Keratinocyte (primary cell): ENCODE data around the gene PCBP2. TPM values are rescaled to one million over a fixed set of nuclear protein-coding genes. Genes with fewer than 3 reads are reported as not detected.

ENCODE experiments used
- DNase-seq: peaks from one replicate; pipeline ENCODE4 v3.0.0-alpha.2; 2011; ENCODE audit warnings: low read depth, missing footprints, low spot score
- FAIRE-seq: peaks from 2 replicates; lab custom pipeline; 2011; peaks lifted over from hg19 to GRCh38; lab: Jason Lieb, UNC
- H2AFZ ChIP-seq: 2 replicates; pipeline ENCODE4 v1.6.0; 2012; ENCODE audit warnings: low read length, control low read depth, inconsistent platforms; ENCODE audit not compliant: control insufficient read depth
- H3K27ac ChIP-seq: 2 replicates; pipeline ENCODE4 v1.5.1; 2011; ENCODE audit warnings: low read length; ENCODE audit not compliant: control insufficient read depth, insufficient read depth
- H3K27me3 ChIP-seq: 3 replicates; pipeline ENCODE4 v1.6.0; 2011; ENCODE audit warnings: low read length; ENCODE audit not compliant: control insufficient read depth, insufficient read depth; ENCODE audit errors: extremely low read depth
- H3K36me3 ChIP-seq, 2 experiments: 2 replicates in 1 of 2; 3 replicates in 1 of 2; pipeline ENCODE4 v1.5.1; 2011; ENCODE audit warnings: low read length in 2 of 2, mild to moderate bottlenecking in 1 of 2; ENCODE audit not compliant: control insufficient read depth in 2 of 2, insufficient read depth in 2 of 2; ENCODE audit errors: extremely low read depth in 1 of 2
- H3K4me1 ChIP-seq: 3 replicates; pipeline ENCODE4 v1.5.1; 2011; ENCODE audit warnings: low read length; ENCODE audit not compliant: control insufficient read depth, insufficient read depth; ENCODE audit errors: extremely low read depth
- H3K4me2 ChIP-seq: 3 replicates; pipeline ENCODE4 v1.6.0; 2011; ENCODE audit warnings: low read depth, low read length; ENCODE audit not compliant: control insufficient read depth, insufficient read depth; ENCODE audit errors: extremely low read depth
- H3K4me3 ChIP-seq, 3 experiments: fragments of 200-600 bp in 1 of 3; sonication (generic) in 1 of 3; 2 replicates in 2 of 3; 3 replicates in 1 of 3; pipeline ENCODE4 v1.5.1; 2011 to 2016; ENCODE audit warnings: low read length in 3 of 3, mild to moderate bottlenecking in 3 of 3, control low read depth in 2 of 3, inconsistent platforms in 1 of 3, low read depth in 1 of 3, mixed read lengths in 1 of 3, mixed run types in 1 of 3, moderate library complexity in 1 of 3; ENCODE audit not compliant: control insufficient read depth in 2 of 3, insufficient read depth in 2 of 3; ENCODE audit errors: extremely low read depth in 1 of 3
- H3K79me2 ChIP-seq: 2 replicates; pipeline ENCODE4 v1.6.0; 2012; ENCODE audit warnings: low read length; ENCODE audit not compliant: control insufficient read depth, insufficient read depth
- H3K9ac ChIP-seq: 3 replicates; pipeline ENCODE4 v1.6.0; 2011; ENCODE audit warnings: low read length; ENCODE audit not compliant: control insufficient read depth, insufficient read depth; ENCODE audit errors: extremely low read depth
- H3K9me1 ChIP-seq: 3 replicates; pipeline ENCODE4 v1.6.0; 2011; ENCODE audit warnings: low read length; ENCODE audit not compliant: control insufficient read depth, insufficient read depth; ENCODE audit errors: extremely low read depth
- H3K9me3 ChIP-seq: 2 replicates; pipeline ENCODE4 v1.5.1; 2012; ENCODE audit warnings: low read depth, low read length; ENCODE audit not compliant: control insufficient read depth
- H4K20me1 ChIP-seq: 3 replicates; pipeline ENCODE4 v1.6.0; 2011; ENCODE audit warnings: low read length; ENCODE audit not compliant: control insufficient read depth, insufficient read depth; ENCODE audit errors: extremely low read depth
- EZH2 ChIP-seq: IDR thresholded peaks from one replicate; pipeline ENCODE4 v1.6.1; 2012; ENCODE audit warnings: inconsistent platforms, mild to moderate bottlenecking, low read length, moderate library complexity
- dilution Hi-C: fragments of 300-500 bp; cut with MboI; formaldehyde crosslinking; loops from one replicate; pipeline ENCODE4 v1.7.0; 2020; ENCODE audit warnings: low sequenced_read_pairs; ENCODE audit not compliant: extremely low pct_ligation_motif_present
- polyA plus RNA-seq, 5 experiments: library from polyadenylated mRNA; depleted of rRNA in 3 of 5; stranded (reverse) in 3 of 5; stranded (forward) in 1 of 5; unstranded in 1 of 5; fragments of >200 nt; gene quantifications; 1 replicate in 1 of 5; 2 replicates in 3 of 5; 3 replicates in 1 of 5; pipeline versions ENCODE4 v1.2.1 to v1.2.3, GENCODE V29; 2011 to 2012; ENCODE audit warnings: missing spikeins in 2 of 5, low read depth in 1 of 5, low replicate concordance in 1 of 5
- TF ChIP-seq, protein P1 (sequence below), 3 experiments: IDR thresholded peaks in 1 of 3; conservative IDR thresholded peaks in 1 of 3; optimal IDR thresholded peaks in 1 of 3; 2 replicates in 2 of 3; 3 replicates in 1 of 3; pipeline versions ENCODE3 to v1.5.1; 2011; ENCODE audit warnings: low read length in 3 of 3, mild to moderate bottlenecking in 3 of 3, moderate library complexity in 2 of 3, control low read depth in 1 of 3, inconsistent platforms in 1 of 3; ENCODE audit not compliant: insufficient read depth in 2 of 3; ENCODE audit errors: extremely low read depth in 1 of 3

Gene PCBP2
- polyA plus RNA-seq, 1 donor (not counting 4 experiments of a cell fraction or from before 2014, with no cell fraction given) = 238 TPM

DNA sequence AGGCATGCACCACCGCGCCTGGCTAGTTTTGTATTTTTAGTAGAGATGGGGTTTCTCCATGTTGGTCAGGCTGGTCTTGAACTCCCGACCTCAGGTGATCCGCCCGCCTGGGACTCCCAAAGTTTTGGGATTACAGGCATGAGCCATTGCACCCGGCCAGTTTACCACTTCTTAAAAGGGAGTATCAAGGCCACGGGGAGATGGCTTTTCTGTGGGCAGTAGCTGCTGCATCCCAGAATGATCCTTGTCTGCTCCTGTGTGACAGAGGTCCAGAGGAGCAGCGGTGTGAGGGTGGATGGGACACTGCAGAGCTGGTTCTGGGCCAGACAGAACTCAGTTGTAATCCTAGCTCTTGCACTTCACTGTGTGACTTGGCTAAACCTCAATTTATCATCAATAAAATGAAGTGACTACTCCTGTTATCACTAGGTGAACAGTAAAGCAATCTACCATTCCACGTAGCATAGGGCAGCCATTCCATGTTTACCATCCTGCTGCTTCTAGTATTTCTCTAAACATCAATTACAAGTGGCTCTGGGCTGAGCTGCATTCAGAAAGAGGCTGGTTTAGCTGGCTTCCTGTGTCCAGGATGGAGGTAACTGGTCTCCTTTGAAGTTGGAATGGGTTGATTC is 58.4 kb downstream of the PCBP2 start:
- Histone ChIP-seq H3K27me3 (no peaks in the 10 kb centered on the region), H3K4me1 (no peaks in the 10 kb centered on the region), H3K9ac (no peak overlapping the region), H3K4me2 (no peak overlapping the region), H3K79me2 (no peaks in the 10 kb centered on the region), H3K9me1 (no peaks in the 10 kb centered on the region), H3K4me3 (no peak overlapping the region), H2AFZ (no peak overlapping the region), H3K27ac (no peak overlapping the region), H4K20me1 (no peaks in the 10 kb centered on the region), H3K36me3 (peaks cover 27 to 30% of the 10 kb centered on the region in 2 experiments), H3K9me3 (no peaks in the 10 kb centered on the region)
- dilution Hi-C loops = no loop called here
- DNase-seq (no peak), FAIRE-seq (no peak)
- TF ChIP-seq, protein P1, sequence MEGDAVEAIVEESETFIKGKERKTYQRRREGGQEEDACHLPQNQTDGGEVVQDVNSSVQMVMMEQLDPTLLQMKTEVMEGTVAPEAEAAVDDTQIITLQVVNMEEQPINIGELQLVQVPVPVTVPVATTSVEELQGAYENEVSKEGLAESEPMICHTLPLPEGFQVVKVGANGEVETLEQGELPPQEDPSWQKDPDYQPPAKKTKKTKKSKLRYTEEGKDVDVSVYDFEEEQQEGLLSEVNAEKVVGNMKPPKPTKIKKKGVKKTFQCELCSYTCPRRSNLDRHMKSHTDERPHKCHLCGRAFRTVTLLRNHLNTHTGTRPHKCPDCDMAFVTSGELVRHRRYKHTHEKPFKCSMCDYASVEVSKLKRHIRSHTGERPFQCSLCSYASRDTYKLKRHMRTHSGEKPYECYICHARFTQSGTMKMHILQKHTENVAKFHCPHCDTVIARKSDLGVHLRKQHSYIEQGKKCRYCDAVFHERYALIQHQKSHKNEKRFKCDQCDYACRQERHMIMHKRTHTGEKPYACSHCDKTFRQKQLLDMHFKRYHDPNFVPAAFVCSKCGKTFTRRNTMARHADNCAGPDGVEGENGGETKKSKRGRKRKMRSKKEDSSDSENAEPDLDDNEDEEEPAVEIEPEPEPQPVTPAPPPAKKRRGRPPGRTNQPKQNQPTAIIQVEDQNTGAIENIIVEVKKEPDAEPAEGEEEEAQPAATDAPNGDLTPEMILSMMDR (optimal IDR thresholded peaks at IDR 0.05 in 1 of 3, IDR thresholded peaks at IDR 0.05 in 1 of 3, conservative IDR thresholded peaks at IDR 0.05 in 1 of 3; ENCODE audit: extremely low read depth in 1 of 3, insufficient read depth in 2 of 3, low read length in 3 of 3) = no peak
- no peak for TF ChIP-seq EZH2

DNA sequence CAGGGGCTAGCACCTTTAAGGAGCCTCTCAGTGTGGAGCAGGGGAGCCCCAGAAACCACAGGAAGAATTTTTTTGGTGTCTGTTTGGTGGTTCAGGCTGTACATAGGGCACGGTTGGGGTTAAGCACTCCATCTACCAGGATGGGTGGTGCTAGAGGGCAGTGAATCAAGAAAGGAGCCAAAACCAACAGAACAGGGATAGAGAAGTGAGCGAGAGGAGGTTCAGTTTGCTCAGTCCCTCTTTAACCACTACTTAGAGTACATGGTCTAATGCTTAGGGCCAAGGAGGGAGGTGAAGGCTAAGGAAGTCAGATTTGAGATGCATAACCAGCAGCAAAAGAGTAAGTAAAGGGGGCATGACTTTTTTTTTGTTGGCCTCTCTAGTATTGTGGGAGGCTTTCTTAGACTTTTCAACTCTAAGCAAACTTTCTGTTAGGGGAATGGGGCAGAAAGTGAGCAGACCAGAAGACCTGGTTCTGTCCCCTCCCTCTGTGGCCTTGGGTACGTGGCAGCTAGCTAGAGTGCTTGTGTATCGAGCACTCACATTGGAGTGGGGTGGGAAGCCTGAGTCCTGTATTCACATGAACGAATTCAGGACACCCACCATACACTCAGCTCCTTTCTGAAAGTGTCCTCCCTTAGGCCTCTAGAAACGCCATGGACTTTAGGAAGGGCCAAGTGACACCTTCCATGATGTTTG is 62.0 kb downstream of the PCBP2 start:
- Histone ChIP-seq H4K20me1 (no peaks in the 10 kb centered on the region), H3K27ac (no peak overlapping the region), H3K9me1 (no peaks in the 10 kb centered on the region), H2AFZ (no peak overlapping the region), H3K79me2 (no peaks in the 10 kb centered on the region), H3K4me2 (no peak overlapping the region), H3K27me3 (no peaks in the 10 kb centered on the region), H3K4me1 (no peaks in the 10 kb centered on the region), H3K4me3 (no peak overlapping the region), H3K36me3 (peaks cover 27 to 28% of the 10 kb centered on the region in 2 experiments), H3K9ac (no peak overlapping the region), H3K9me3 (no peaks in the 10 kb centered on the region)
- FAIRE-seq (no peak), DNase-seq (no peak)
- dilution Hi-C loops = no loop called here
- TF ChIP-seq, protein P1 (optimal IDR thresholded peaks at IDR 0.05 in 1 of 3, IDR thresholded peaks at IDR 0.05 in 1 of 3, conservative IDR thresholded peaks at IDR 0.05 in 1 of 3; ENCODE audit: extremely low read depth in 1 of 3, insufficient read depth in 2 of 3, low read length in 3 of 3) = no peak
- TF ChIP-seq EZH2 = no peak
